ENCODE measurements around the gene NKAP. TPM values are rescaled to one million over a fixed set of nuclear protein-coding genes. Genes with fewer than 3 reads are reported as not detected.

The NKAP gene
- total and polyA plus RNA-seq, 2 of the 8 experiments (the other 6 are each of a cell fraction or from before 2014, with no cell fraction given), result 2.8 to 7.1 TPM

DNA sequence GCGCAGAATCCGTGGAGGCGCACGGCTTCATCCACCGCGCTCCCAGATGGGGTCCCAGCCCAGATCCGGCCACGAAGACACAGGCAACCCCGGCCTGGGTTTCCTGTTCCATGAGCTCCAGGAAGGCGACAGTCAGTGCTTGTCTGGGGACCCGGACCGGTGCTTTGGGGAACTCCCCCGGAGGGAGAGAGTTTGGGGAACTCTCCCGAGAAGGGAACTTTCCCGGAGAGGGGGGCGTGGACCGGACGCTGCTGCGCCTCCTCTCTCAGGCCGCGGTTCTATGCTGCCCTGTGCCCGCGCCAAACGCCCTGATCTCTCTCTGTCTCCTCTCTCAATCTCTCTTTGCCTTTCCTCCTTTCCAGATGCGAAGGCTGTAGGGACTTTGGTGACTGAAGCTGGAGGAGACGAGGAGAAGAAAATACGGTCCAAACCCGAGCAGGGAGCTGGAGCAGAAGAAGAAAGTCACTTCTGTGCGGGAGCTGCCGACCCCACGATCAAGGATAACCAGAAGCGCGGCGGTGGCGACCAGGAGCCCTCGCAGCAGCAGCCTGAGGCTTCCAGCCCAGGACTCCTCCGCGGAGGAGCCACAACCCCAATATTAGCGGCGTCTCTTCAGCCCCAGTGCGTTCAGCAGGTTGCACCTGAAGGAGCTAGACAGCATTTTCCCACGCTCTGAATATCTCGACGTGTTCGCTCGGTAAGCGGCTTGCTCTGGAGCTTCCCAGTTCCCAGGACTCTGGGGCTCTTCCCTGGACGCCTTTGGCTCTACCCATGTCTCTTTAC, 47.6 kb upstream of the NKAP start (continued):
- TF ChIP-seq SIRT6 (IDR thresholded peaks at IDR 0.05; ENCODE audit: low read length), result no peak
- TF ChIP-seq, protein P1, sequence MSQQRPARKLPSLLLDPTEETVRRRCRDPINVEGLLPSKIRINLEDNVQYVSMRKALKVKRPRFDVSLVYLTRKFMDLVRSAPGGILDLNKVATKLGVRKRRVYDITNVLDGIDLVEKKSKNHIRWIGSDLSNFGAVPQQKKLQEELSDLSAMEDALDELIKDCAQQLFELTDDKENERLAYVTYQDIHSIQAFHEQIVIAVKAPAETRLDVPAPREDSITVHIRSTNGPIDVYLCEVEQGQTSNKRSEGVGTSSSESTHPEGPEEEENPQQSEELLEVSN (IDR thresholded peaks at IDR 0.05), result no peak
- peak; percentile 86 for TF ChIP-seq SUZ12 (IDR thresholded peaks at IDR 0.05; ENCODE audit: low read length)
- no peak for TF ChIP-seq ZNF274 (IDR thresholded peaks at IDR 0.05; ENCODE audit: borderline replicate concordance, extremely low read depth, low read length)
- no peak for TF ChIP-seq GABPA (IDR thresholded peaks at IDR 0.05; ENCODE audit: borderline replicate concordance, insufficient read depth, low read length)
- TF ChIP-seq GTF2F1 (IDR thresholded peaks at IDR 0.05; ENCODE audit: borderline replicate concordance, low read depth, low read length), result no peak

Measured in H1 (cell line).